ENCODE data around the gene NMBR.
"Not testable (repeated sequence)": the region's sequence is repeated elsewhere in the genome, so short reads cannot be mapped to it uniquely, and the experiment has no call there.

The NMBR gene

DNA sequence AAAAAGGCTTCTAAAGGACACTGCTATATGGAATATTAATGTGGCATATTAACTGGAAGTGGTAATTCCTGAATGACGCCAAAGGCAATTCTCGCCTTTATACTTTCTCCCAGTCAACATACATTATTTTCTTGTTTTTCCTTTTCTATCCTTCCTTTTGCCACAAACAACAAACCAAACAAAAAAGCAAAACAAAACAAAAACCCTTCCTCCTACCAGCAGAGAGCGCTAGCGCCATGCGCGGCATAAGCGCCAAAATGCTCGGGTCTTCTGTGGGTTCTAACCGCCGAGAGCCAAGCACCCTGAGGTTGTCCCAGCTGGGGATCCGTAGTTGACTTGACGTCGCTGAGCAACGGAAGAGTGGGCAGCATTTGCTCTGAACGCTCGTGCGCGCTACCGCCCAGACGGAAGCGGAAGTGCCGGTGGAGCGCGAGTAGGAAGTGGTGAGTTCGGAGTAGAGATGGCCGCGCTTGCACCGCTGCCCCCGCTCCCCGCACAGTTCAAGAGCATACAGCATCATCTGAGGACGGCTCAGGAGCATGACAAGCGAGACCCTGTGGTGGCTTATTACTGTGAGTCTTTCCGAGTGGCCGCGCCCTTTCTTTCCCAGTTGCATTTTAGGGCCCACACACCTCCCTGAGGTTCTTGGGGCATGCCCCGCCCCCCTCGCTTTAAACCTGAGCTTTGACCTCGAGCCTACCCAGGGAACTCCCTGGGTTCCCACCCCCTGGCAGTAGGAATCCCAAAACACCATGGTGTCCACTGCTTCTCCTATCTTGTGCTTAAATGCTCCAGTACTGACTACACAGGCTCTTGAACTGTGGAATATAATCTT, at the start of gene NMBR, which contains the start of gene VTA1:
TSS of gene NMBR (minus strand) at position 295 of the 835 bp plus-strand sequence. CDS start 58,464 bp downstream, outside the sequence.
TSS of gene VTA1 (plus strand) at position 436 of the 835 bp plus-strand sequence. CDS start at position 461, 25 bp downstream.
- H3K4me3 ChIP-seq (ENCODE audit: low read depth, low read length), result peak within 1 kb of the TSS; percentile 94

DNA sequence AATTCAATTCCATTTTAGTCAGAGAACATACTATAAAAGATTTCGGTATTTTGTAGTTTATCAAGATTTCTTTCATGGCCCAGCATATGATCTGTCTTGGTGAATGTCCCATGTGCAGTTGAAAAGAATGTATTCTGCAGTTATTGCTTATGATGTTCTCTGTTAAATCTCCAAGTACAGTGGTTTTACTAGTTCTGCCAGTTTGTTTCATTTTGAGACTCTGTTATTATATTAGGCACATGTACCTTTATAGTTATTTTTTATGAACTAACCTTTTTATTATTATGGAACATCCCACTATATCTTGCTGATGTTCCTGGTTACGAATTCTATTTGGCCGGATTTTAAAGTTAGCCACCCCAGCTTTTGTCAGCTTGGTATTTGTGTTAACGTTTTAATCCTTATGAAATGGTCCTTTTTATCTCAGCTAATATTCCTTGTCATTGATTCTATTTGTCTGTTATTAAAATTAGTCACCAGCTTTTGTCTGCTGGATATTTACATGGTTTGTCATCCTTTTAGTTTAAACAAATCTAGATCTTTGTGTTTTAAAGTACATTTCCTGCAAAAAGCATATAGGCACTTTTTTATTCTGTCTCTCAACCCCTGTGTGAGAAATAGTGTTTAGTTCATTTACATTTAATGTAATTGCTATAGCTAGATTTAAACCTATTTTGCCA, 49.1 kb upstream of the NMBR start:
- H3K4me3 ChIP-seq (ENCODE audit: low read depth, low read length), result no peak overlapping the region

DNA sequence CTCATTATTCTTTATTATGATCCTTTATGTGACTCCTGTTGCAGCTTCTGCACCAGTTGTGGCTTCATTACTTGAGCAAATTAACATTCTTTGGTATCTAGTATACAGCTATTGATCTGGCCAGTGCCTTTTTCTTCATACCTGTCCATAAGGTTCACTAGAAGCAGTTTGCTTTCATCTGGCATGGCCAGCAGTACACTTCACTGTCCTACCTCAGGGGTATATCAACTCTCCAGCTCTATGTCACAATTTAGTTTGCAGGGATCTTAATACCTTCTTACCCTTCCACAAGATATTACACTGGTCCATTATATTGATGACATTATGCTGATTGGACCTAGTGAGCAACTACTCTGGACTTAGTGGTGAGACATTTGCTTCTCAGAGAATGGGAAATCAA, 46.7 kb upstream of the NMBR start:
- no peak overlapping the region for H3K4me3 ChIP-seq (ENCODE audit: low read depth, low read length)

DNA sequence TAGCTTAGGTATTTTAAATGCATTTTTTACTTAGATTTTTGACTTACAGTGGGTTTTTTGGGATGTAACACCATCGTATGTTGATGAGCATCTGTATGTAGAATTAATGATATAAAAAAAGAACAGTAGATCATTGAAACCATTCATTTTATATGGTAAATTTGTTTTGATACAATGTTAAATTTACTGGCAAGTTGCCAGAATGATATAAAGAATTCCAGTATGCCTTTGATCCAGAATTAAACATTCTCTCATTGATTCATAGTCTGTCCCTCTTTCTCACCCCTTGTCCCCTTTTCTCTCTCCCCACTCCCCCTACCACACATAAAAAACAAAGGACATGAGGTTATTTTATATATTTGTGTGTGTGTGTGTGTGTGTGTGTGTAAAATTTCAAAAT, 45.4 kb upstream of the NMBR start:
- no peak overlapping the region for H3K4me3 ChIP-seq (ENCODE audit: low read depth, low read length)

DNA sequence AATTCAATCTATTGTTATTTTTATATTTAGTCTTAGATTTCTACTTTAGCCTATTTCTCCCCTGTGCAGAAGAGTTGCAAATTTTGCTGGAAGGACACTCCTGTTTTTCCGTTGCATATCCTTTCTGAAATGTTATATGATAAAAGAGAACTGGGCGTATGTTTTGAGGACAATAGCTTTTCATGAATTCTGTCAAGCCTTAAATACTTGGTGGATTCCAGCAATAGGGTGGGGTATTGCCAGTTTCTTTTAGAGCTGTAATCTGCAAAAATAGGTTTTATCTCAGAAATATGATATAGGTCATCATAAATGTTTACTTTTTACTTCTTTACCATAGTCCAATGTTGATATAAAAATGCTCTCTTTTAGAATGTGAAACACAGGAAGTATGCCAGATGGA, 42.1 kb upstream of the NMBR start:
- no peak overlapping the region for H3K4me3 ChIP-seq (ENCODE audit: low read depth, low read length)

DNA sequence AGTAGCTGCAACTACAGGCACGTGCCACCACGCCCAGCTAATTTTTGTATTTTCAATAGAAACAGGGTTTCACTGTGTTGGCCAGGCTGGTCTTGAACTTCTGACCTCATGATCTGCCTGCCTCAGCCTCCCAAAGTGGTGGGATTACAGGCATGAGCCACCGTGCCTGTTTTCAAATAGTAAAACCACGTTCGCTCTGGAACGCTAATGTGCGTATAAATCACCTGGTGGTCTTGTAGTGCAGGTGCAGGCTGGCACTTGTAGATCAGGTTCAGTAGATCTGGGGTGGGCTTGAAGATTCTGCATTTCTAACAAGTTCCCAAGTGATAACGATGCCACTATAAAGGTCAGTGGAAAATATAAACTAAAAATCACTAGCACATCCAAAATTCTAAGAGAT, 41.4 kb upstream of the NMBR start:
- H3K4me3 ChIP-seq (ENCODE audit: low read depth, low read length), result not testable (repeated sequence)

DNA sequence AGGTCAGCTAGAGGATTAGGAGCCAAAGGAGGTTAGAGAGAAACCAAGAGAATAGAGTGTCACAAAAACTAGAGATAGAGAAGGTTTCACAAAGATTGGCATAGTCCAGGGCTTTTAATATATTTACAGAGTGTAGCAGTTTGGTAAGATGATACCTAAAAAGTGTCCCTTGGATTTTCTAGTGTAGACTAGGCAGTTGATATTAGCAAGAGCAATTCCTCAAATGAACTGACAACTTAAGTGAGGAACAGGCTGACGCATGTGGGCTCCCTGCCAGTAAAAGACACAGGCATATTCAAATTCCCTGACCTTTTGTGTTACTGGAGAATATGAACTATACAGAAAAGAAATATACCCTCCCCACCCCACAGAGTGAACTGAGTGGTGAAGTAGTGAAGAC, 40.3 kb upstream of the NMBR start:
- no peak overlapping the region for H3K4me3 ChIP-seq (ENCODE audit: low read depth, low read length)

DNA sequence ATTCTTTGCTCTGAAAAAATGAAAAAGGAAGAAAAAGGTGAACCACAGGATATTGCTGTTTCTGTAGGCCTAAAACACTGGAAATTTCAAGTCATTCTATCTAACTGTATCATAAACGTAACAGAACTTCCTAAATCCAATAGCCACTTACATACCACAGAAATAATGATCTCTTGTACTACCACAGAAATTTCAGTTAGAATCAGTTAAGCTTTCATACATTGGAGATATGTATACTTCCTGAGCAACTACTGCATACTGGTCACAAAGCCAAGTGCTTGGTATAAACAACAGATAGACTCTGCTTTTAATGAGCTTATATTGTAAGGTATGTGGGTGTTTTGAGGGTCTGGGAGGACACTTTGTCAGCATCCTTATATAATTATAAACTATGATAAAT, 38.7 kb upstream of the NMBR start:
- H3K4me3 ChIP-seq (ENCODE audit: low read depth, low read length), result no peak overlapping the region

DNA sequence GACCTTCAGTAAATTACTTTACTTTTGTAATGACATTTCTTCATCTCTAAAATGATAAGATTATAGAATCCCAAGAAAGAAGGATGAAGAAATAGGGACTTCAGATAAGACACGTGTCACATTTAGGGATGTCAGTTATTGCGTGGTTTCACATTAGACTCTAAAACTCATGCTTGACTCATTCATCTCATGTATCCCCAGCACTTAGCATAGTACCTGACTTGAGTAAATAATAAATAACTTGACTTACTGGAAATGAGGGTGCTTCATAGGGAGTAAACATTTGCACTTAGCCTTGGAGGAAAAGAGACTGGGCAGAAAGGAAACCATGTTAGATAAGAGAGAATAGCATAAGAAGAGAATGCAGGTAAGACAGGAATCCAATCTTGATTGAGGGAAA, 37.4 kb upstream of the NMBR start:
- no peak overlapping the region for H3K4me3 ChIP-seq (ENCODE audit: low read depth, low read length)

DNA sequence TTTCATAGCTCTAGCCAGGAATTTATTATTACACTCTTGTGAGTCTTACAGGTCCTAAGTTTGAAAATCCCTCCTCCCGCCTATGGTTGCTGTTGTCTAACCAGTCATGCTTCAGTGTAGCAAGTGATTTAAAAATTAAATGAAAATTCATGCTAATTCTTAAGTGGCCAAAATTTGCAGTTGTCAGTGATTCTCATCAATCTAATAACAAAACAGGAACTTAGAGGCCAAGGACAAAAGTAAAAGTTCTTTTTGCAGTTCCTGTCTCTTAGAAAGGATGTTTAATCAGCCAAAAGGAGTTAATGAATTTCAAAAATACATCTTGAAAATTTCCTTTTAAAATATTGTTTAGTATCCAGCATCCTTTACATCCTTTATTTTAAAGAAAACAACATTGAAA, 36.4 kb upstream of the NMBR start:
- no peak overlapping the region for H3K4me3 ChIP-seq (ENCODE audit: low read depth, low read length)

DNA sequence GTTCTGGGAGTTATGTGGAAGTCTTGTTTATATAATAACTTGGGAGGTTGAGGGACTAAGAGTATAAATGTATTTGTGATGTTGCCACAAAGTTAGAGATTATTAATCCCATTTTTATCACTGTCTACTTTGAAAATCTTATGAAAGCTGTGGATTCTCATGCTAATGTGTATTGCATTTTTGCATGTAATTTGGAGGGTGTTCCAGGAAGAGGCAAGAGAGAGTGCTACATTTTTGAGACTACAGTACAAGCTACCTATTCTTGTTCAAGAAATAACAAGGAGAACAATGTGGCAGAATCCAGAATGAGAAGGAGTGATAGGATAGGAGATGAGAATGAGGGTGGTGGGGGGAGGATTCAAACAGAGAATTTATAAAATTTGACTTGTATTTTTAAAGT, 35.1 kb upstream of the NMBR start:
- no peak overlapping the region for H3K4me3 ChIP-seq (ENCODE audit: low read depth, low read length)

DNA sequence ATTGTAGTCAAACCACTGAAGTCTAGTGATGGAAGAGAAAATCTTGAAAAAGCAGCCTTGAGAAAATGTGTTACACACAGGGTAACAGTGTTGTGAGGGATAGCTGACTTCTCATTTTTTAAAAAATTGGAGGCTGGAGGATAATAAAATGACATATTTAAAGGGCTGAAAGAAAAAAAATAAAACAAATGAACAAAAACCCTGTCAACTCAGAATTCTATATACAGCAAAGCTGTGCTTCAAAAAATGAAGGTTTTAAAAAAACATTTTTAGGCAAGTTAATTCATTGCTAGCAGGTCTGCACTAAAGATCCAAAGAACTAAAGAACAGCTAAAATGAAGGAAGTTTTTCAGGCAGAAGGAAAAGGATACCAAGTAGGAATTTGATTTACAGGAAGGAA, 31.2 kb upstream of the NMBR start:
- H3K4me3 ChIP-seq (ENCODE audit: low read depth, low read length), result no peak overlapping the region

DNA sequence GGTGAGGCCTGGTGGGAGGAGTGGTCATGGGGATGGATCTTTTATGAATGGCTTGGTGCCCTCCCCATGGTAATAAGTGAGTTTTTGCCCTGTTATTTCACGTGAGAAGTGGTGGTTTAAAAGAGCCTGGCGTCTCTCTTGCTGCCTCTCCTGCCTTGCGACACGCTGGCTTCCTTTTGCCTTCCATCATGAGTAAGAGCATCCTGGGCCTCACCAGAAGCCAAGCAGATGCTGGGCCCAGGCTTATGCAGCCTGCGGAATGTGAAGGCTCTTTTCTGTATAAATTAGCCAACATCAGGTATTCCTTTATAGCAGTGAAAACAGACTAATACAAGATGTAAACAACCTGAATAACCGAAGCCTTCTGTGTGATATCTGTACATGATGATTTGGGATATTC, 27.8 kb upstream of the NMBR start:
- H3K4me3 ChIP-seq (ENCODE audit: low read depth, low read length), result no peak overlapping the region

DNA sequence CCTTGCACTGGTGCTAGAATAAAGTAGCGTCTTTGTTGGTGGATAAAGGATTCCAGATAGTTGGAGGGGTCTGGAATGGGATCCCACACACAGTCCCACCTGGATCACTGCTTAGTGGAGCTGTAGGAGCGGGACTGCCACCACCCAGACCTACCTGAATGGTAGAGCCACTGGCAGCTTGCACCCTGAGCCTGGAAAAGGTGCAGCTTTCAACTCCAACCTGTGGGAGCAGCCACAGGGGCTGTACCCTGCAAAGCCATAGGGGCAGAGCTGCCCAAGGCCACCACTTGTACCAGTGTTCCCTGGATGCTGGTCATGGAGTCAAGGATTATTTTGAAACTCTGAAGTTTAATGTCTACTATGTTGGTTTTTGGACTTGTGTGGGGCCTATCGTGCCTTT, 27.1 kb upstream of the NMBR start:
- no peak overlapping the region for H3K4me3 ChIP-seq (ENCODE audit: low read depth, low read length)

DNA sequence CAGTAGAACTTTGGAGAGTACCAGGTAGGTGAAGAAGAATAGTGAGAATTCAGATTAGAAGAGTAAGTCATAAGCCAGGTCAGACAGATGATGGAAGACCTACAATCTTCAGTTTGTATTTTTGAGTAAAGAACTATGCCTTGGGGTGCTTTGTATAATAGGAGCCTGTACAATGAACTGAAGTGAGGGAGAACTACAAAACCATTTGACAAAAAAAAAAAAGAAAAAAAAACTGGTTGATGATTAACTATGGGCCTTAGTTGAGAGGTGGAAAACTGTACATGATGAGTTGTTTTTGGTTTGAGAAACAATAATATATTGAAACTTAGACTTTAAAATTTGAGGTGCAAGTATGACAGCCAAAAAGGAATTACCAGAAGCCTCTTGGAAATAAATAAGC, 25.8 kb upstream of the NMBR start:
- H3K4me3 ChIP-seq (ENCODE audit: low read depth, low read length), result no peak overlapping the region

DNA sequence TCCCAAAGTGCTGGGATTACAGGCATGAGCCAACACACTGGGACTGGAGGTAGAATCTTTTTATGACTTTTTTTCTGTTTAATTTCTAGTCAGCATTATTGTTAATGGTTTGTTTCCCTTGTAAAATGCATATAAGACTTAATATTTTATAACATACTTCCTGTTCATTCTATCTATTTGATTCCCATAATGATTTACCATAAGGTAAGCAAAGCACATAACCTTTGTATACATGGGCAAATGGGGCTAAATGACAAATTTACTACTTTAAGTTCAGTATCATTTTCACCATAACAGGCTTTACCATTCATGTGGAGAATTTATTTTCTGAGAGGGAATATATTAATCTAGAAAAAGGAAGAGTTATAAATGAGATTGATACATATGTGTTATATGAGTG, 24.4 kb upstream of the NMBR start:
- H3K4me3 ChIP-seq (ENCODE audit: low read depth, low read length), result no peak overlapping the region

DNA sequence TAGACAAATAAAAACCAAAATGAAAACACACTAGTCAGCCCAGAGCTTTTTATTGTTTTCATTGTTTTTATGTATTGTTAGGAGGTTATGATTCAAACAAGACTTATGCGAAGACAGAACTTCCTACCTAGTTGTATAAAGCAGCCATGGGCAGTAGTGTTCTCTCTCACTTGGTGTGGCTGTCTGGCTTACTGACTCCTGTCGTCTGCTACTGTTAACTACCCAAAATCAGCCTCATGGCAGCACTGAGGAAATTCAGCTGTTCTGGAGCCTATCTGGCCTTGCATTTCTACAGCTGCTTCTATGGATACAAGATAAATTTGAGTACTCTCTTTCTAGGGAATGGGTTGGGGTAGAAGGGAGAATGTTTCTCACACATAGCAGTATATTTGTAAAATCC, 20.6 kb upstream of the NMBR start:
- H3K4me3 ChIP-seq (ENCODE audit: low read depth, low read length), result no peak overlapping the region

DNA sequence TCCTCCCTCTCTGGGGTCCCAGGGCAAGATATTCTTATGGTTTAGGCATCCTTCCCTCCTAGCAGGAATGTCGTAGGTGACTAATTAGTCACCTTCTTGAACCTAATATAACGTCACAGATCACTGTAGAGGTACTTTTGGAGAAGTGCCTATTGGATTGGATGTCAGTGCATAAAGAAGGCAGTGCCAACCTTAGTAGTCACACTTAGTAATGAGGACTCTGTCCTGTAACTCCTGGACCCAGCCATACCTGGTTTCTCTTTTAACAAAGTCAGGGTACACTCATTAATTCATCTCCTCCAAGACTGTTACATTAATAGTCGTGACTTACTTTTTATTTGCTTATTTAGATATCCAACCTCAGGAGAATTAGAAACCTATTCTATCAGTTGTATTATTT, 20.1 kb upstream of the NMBR start:
- H3K4me3 ChIP-seq (ENCODE audit: low read depth, low read length), result no peak overlapping the region

DNA sequence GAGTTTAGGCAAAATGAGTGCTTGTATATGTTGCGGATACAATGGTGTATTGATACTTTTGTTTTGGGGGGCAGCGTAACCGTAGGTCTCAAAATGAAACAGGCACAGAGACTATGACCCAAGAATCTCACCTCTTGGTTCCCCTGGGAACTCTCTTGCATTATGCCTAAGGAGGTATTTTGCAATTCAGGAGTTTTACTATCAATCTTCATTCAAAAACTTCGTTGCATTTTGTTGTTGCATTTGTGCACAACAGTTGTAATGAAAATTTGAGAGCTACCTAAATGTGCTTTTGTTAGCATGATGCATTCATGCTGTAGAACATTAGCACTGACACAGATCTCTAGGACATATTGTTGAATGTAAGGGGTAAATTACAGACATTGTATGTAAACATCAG, 18.3 kb upstream of the NMBR start:
- H3K4me3 ChIP-seq (ENCODE audit: low read depth, low read length), result no peak overlapping the region

DNA sequence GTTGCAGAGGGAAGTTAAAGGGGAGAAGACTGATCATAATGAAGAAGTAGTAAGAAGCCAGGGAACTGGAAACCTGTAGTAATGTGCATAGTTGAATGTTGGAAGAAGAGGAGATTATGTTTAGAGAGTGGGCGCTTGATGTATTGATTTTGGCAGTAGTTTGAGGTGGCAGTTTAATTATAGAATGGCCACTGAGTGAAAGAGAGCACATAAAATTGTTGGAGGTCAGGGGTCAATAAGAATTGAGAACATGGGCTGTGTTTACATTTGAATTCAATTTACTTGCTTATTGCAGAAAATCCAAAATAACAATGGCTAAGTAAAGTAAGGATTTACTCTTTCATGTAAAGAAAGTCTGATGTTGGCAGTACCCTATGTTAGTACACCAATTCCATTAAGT, 15.9 kb upstream of the NMBR start:
- no peak overlapping the region for H3K4me3 ChIP-seq (ENCODE audit: low read depth, low read length)

DNA sequence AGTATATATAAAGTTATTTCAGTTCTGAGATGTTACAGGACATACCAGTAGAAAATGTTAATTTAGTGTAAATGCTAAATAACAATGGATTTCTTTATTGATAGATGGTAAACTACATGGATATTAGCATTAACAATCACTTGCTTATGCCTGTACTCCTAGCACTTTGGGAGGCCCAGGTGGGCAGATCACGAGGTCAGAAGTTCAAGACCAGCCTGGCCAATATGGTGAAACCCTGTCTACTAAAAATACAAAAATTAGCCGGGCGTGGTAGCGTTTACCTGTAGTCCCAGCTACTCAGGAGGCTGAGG, 9.8 kb upstream of the NMBR start:
- not testable (repeated sequence) for H3K4me3 ChIP-seq (ENCODE audit: low read depth, low read length)

DNA sequence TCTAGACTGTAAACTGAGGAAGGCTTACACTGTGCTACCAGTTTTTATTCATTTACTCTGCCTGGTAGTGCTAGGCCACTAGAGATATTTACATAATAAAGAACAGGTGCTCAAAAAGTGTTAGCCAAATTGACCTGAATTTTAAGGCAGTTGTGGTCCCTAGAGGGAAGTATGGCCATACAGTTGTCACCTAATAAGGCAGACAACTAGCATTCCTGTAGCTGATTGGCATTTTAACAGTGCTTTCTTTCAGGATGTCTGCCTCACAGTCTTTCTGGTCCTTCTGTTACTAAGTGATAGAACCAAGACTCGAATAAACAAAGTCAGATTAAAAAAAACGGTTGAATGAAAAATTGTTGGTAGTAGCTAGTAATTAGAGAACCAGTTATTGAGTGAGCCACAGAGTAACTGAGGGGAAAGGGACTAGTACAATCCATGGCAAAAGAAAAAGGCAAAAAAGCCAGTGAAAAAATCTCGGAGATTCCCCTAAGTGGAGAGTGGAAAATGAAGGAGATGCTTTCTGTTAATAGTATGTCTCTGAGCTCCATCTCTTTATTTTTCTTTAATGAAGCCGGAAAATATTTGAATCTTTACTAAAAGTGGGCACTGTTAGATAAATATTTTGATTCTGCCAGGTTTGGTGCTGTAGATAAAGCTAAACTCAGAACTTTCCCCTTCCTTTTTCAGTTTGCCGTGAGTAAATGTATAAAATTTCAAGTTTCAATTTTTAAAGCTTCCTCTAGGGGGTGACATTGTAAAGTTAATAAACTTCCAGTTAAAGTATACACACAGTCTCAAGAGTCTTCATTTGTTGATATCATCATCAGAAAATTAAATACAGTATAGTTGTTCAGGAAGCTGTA, 9.2 kb upstream of the NMBR start:
- H3K4me3 ChIP-seq (ENCODE audit: low read depth, low read length), result no peak overlapping the region
